ENCODE data around the gene FAM20B.

The FAM20B gene

DNA sequence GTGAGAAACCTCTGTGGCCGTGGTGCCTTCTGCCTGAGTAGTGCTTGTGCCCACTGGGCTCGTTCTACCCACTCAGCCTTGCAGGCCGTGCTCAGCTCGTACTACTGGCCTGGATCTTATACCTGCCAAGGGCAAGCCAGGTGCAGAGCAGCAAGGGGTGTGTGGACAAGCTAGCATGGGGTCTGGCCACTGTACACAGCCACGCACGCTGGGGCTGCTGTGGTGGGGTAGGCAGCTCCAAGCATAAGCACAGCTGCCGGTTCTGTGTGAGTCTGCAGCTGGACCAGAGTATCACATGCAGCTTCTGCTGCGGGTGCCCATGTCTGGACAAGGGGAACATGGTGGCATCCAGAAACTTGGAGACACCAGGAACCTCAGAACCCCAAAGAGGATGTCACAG is 16.4 kb downstream of the FAM20B start:
- DNase-seq (ENCODE audit: low spot score), result no peak
- ATAC-seq (ENCODE audit: low read depth), result no peak
- Histone ChIP-seq H3K27ac (ENCODE audit: poor library complexity, severe bottlenecking) (no peak overlapping the region), H3K27me3 (ENCODE audit: insufficient read depth, poor library complexity, severe bottlenecking) (no peaks in the 10 kb centered on the region), H3K36me3 (ENCODE audit: low read depth) (no peaks in the 10 kb centered on the region), H3K9me3 (ENCODE audit: severe bottlenecking) (peaks cover under 1% of the 10 kb centered on the region), H3K4me3 (ENCODE audit: severe bottlenecking) (no peak overlapping the region), H3K4me1 (ENCODE audit: insufficient read depth, poor library complexity, severe bottlenecking) (peaks cover 12% of the 10 kb centered on the region)
- TF ChIP-seq CTCF (IDR thresholded peaks at IDR 0.05; ENCODE audit: poor library complexity, severe bottlenecking), result no peak

DNA sequence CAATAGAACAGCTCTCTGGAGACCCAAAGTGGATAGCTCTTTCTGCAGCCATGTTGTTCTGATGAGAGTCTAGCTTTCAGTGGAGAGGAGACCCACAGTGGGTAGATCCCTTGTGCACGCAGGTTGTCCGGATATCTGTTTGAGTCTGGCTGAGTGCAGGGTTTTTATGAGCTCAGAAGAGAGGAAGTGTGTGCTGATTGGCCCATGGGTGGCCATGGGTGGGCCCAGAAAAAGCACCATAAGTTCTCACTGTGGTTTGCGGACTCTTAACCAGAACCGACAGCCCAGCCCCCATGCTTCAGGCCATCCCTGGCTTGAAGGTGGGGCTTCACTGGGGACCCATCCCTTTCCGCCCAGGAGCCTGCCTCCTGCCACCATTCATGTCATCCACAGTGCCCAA is 17.0 kb downstream of the FAM20B start:
- ATAC-seq (ENCODE audit: low read depth), result no peak
- H3K9me3 ChIP-seq (ENCODE audit: severe bottlenecking), result peaks cover 1% of the 10 kb centered on the region

DNA sequence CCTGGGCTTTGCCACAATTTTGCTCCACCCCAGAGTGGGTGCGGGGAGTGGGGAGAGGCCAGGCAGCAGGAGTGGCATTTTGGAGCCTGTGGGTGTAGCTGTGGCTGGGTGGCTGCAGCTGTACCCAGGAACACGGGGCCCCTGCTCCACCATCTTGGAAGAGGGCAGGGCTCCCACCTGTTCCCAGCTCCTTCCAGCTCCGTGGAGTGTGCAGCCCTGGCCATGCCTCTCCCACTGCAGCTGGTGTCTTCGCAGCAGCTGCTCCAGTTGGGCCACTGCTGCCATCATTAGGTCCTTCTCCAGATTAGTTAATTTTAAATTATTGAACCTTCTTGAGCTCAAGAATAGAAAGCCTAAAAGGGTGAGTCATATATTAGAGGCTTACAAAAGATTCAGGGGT is 17.6 kb downstream of the FAM20B start:
- no peak overlapping the region for H3K4me3 ChIP-seq (ENCODE audit: severe bottlenecking)
- peaks cover 12% of the 10 kb centered on the region for H3K4me1 ChIP-seq (ENCODE audit: insufficient read depth, poor library complexity, severe bottlenecking)
- DNase-seq (ENCODE audit: low spot score) (no peak), ATAC-seq (ENCODE audit: low read depth) (no peak)
- no peak overlapping the region for H3K27ac ChIP-seq (ENCODE audit: poor library complexity, severe bottlenecking)
- no peak for TF ChIP-seq CTCF (IDR thresholded peaks at IDR 0.05; ENCODE audit: poor library complexity, severe bottlenecking)
- no peaks in the 10 kb centered on the region for H3K36me3 ChIP-seq (ENCODE audit: low read depth)
- H3K9me3 ChIP-seq (ENCODE audit: severe bottlenecking), result peaks cover 1% of the 10 kb centered on the region
- H3K27me3 ChIP-seq (ENCODE audit: insufficient read depth, poor library complexity, severe bottlenecking), result no peaks in the 10 kb centered on the region

More for the DNA sequence above, 17.0 kb downstream of the FAM20B start:
- H3K27ac ChIP-seq (ENCODE audit: poor library complexity, severe bottlenecking), result no peak overlapping the region
- H3K4me3 ChIP-seq (ENCODE audit: severe bottlenecking), result no peak overlapping the region
- no peak for TF ChIP-seq CTCF (IDR thresholded peaks at IDR 0.05; ENCODE audit: poor library complexity, severe bottlenecking)
- no peak for DNase-seq (ENCODE audit: low spot score)
- peaks cover 12% of the 10 kb centered on the region for H3K4me1 ChIP-seq (ENCODE audit: insufficient read depth, poor library complexity, severe bottlenecking)
- no peaks in the 10 kb centered on the region for H3K27me3 ChIP-seq (ENCODE audit: insufficient read depth, poor library complexity, severe bottlenecking)
- no peaks in the 10 kb centered on the region for H3K36me3 ChIP-seq (ENCODE audit: low read depth)

- Histone ChIP-seq H3K4me1 (ENCODE audit: insufficient read depth, poor library complexity, severe bottlenecking) (peaks cover 6% of the 10 kb centered on the region), H3K4me3 (ENCODE audit: severe bottlenecking) (no peak overlapping the region), H3K36me3 (ENCODE audit: low read depth) (no peaks in the 10 kb centered on the region), H3K27me3 (ENCODE audit: insufficient read depth, poor library complexity, severe bottlenecking) (no peaks in the 10 kb centered on the region), H3K27ac (ENCODE audit: poor library complexity, severe bottlenecking) (no peak overlapping the region), H3K9me3 (ENCODE audit: severe bottlenecking) (peaks cover 1% of the 10 kb centered on the region)
- ATAC-seq (ENCODE audit: low read depth), result no peak
- TF ChIP-seq CTCF (IDR thresholded peaks at IDR 0.05; ENCODE audit: poor library complexity, severe bottlenecking), result no peak
- no peak for DNase-seq (ENCODE audit: low spot score)
These were observed 18.2 kb downstream of the FAM20B start for GRCh38 chr1:179043907-179044306.

DNA sequence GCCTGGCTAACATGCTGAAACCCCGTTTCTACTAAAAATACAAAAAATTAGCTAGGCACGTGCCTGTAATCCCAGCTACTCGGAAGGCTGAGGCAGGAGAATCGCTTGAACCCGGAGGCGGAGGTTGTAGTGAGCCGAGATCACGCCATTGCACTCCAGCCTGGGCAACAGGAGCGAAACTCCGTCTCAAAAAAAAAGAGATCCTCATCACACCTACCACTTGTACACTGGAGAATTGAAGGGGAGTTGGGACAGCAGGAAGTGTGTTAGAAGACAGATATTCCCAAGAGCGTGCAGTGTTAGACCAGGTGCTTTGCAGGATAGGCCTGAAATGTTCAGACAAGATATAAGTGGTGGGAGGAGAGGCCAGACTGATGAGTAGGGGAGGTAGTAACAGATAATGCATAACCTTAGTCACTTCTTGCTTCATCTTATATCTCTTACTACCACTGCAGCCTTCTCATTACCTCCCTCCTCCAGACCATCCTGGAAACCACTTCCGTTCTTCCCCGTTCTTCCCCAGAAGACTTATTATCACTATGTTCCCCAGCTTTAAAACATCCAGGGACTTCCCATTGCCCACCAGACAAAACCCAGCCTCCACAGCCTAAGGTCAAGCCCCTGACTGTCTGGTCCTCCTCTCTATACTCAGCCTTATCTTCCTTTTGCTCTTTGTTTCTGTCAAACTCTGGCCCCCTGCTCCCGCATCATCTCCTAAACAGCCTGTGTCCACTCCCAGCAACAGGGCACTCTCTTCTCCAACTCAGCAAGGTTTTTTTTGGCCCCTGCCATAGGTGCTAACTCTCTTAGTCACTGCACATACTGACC is 21.3 kb downstream of the FAM20B start:
- no peak for DNase-seq (ENCODE audit: low spot score)

More for the DNA sequence above, 21.3 kb downstream of the FAM20B start:
- Histone ChIP-seq H3K9me3 (ENCODE audit: severe bottlenecking) (peaks cover 1% of the 10 kb centered on the region), H3K27ac (ENCODE audit: poor library complexity, severe bottlenecking) (no peak overlapping the region), H3K4me3 (ENCODE audit: severe bottlenecking) (no peak overlapping the region), H3K36me3 (ENCODE audit: low read depth) (no peaks in the 10 kb centered on the region), H3K4me1 (ENCODE audit: insufficient read depth, poor library complexity, severe bottlenecking) (no peaks in the 10 kb centered on the region), H3K27me3 (ENCODE audit: insufficient read depth, poor library complexity, severe bottlenecking) (no peaks in the 10 kb centered on the region)
- ATAC-seq (ENCODE audit: low read depth), result peak; percentile 33; the same call in 2 of the 3 replicates
- TF ChIP-seq CTCF (IDR thresholded peaks at IDR 0.05; ENCODE audit: poor library complexity, severe bottlenecking), result no peak
